GM12874 (cell line): ENCODE measurements around the gene CDK6.

Experiments
- TF ChIP-seq, protein P1 (sequence below): IDR thresholded peaks from 2 replicates; pipeline ENCODE4 v1.5.1; 2011; ENCODE audit warnings: low read depth, mild to moderate bottlenecking, control low read depth, low read length, moderate library complexity; ENCODE audit not compliant: insufficient read depth

CDK6 gene

DNA sequence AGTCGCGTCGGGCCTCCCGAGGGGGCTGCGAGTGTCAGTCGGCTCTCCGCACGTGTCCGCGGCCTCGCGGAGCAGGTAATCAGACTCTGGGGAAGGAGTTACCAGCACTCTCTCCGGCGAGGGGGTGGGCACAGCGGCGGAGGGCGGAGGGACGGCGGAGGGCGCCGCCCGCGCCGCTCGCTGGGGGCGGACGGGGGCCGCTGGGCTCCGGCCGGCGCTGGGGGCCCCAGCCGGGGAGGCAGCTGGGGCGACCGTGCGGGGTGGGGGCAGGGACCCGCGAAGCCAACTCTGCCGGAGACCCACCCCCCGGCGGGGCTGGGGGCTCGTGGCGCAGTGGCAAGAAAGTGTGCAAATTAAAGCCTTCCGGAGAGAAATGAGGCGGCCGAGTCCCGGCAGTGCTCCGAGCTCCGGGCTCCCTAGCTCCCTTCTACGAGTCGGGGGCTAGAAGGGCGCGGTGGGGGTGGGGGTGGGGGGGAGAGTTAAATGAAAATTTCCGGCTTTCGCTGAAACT, at the start of gene CDK6:
Gene CDK6 (minus strand): TSS at position 85 of the 511 bp plus-strand sequence. CDS start 3,250 bp downstream, outside the sequence.
- TF ChIP-seq, protein P1, sequence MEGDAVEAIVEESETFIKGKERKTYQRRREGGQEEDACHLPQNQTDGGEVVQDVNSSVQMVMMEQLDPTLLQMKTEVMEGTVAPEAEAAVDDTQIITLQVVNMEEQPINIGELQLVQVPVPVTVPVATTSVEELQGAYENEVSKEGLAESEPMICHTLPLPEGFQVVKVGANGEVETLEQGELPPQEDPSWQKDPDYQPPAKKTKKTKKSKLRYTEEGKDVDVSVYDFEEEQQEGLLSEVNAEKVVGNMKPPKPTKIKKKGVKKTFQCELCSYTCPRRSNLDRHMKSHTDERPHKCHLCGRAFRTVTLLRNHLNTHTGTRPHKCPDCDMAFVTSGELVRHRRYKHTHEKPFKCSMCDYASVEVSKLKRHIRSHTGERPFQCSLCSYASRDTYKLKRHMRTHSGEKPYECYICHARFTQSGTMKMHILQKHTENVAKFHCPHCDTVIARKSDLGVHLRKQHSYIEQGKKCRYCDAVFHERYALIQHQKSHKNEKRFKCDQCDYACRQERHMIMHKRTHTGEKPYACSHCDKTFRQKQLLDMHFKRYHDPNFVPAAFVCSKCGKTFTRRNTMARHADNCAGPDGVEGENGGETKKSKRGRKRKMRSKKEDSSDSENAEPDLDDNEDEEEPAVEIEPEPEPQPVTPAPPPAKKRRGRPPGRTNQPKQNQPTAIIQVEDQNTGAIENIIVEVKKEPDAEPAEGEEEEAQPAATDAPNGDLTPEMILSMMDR, result no peak

DNA sequence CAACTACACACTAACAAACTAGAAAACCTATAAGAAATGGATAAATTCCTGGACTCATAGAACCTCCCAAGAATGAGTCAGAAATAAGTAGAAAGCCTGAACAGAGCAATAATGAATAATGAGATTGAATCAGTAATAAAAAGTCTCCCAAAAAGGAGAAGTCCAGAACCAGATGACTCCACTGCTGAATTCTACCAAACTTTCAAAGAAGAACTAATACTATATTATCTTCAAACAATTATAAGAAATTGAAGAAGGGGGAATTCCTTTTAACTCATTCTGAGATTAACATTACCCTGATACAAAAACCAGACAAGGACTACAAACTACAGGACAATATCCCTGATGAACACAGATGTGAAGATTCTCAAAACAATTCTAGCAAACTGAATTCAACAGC, 47.8 kb upstream of the CDK6 start:
- TF ChIP-seq, protein P1, result no peak

DNA sequence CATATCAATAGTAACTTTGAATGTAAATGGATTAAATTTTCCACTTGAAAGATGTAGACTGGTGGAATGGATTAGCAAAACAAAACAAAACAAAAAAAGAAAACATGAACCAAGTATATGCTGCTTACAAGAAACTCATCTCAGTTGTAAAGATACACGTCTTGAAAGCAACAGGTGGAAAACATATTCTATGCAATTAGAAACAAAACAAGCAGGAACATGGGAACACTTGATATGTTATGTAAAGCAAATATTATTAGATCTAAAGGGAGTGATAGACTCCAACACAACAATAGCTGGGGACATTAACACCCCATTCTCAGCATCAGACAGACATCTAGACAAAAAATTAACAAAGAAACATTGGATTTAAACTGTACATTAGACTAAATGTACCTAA, 46.4 kb upstream of the CDK6 start:
- TF ChIP-seq, protein P1, result no peak

DNA sequence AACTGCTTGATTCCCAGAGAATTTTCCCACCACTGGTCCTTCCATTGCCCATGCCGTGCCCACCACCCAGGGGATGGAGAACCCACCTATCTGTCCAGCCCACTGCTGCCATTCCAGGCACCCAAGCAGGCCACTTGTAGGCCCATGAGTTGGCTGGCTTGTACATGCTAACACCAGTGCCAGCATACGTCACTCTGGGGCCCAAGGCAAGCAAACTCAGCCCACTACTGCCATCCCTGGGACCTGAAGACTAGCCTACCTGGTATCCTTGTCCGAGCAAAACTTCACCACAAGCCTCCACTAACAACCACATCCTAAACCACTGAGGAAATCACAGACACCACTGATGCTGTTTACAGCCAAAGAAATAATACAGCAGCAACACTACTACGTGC, 44.7 kb upstream of the CDK6 start:
- TF ChIP-seq, protein P1, result no peak

DNA sequence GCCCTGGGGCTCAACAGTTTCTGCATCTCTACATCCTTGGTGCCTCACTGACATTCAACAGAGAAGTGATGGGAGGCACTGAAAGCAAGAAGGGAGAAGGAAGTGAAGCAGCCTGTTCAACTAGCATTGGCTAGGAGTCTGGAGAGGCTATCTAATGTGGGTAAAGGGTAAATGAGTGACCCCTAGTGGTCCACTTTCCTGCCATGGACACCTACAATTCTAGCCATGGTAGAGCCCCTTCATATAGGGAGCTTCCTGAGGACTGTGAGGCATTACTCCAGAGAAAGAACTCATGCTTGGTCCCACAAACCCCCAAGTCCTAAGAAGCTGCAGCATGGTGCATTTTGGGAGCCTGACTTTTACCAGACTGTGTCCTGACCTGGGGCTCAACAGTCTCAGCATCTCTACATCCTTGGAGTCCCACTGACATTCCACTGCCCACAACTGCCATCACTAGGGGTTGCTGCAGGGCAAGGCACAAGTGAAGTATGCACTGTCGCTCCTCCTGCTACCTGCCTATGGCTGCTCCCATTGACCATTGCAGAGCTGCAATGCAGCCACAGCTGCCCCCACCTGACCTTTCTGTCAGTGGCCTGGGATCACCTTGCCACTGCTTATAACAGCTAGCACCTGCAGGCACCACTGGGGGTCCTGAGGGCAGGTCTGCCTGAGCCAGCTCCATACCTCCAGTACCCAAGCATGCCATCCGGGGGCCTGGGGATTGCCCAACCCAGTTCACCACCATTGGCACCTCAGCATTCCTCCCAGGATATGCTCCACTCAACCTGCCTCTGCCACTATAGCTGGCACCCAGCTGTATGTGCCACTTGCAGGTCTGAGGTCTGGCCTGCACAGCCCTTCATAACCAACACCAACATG, 44.1 kb upstream of the CDK6 start:
- TF ChIP-seq, protein P1, result peak; percentile 22; the same call in 1 of the 2 replicates

DNA sequence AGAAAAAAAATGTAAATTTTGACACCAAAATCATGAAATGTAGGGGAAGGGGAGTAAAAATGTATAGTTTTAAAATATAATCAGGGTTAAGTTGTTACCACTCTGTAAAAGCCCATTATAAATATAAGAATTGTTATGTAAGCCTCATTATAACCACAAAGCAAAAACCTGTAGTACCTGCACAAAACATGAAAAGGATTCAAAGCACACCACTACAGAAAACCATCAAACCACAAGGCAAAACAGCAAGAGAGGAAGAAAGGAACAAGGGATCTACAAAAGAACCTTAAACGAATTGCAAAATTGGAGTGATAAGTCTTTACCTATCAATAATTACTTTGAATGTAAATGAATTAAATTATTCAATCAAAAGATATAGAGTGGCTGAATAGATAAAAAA, 41.0 kb upstream of the CDK6 start:
- TF ChIP-seq, protein P1, result no peak

DNA sequence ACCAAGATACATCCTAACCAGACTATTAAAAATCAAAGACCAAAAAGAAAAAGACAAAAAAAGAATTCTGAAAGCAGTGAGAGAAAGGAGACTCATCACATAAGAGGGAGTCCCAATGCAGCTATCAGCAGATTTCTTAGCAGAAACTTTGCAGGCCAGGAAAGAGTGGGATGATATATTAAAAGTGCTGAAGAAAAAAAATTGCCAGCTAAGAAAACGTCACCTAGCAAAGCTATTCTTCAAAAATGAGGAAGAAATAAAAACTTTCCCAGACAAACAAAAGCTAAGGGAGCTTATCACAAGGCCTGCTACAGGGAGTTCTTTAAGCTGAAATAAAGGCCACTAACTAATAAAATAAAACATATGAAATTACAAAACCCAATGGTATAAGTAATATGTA, 40.5 kb upstream of the CDK6 start:
- TF ChIP-seq, protein P1, result no peak
